GM18499 (cell line): ENCODE results near the gene LIMS2.

Source experiments
- ATAC-seq: cut with Tn5 transposase; IDR thresholded peaks from one replicate; pipeline ENCODE4 v1.9.1; 2021; ENCODE audit warnings: moderate number of reproducible peaks; ENCODE audit not compliant: insufficient read depth, unreplicated experiment

LIMS2 gene

GRCh38 chr2:127625572-127625951, 49.8 kb downstream of the LIMS2 start:
- no peak for ATAC-seq

GRCh38 chr2:127624756-127625571, 50.4 kb downstream of the LIMS2 start:
- no peak for ATAC-seq

GRCh38 chr2:127624320-127624755, 51.0 kb downstream of the LIMS2 start:
- ATAC-seq = no peak

- ATAC-seq = no peak
These were observed 51.7 kb downstream of the LIMS2 start for GRCh38 chr2:127623388-127624319.

GRCh38 chr2:127622561-127623387, 52.6 kb downstream of the LIMS2 start:
- ATAC-seq = no peak

- no peak for ATAC-seq
These were observed 53.3 kb downstream of the LIMS2 start for GRCh38 chr2:127621981-127622431.

GRCh38 chr2:127620866-127621265, 54.5 kb downstream of the LIMS2 start:
- no peak for ATAC-seq

- ATAC-seq = no peak
These were observed 55.2 kb downstream of the LIMS2 start for GRCh38 chr2:127619877-127620705.

GRCh38 chr2:127619203-127619590, 56.1 kb downstream of the LIMS2 start:
- no peak for ATAC-seq

GRCh38 chr2:127618551-127619202, 56.7 kb downstream of the LIMS2 start:
- no peak for ATAC-seq

GRCh38 chr2:127615511-127616166, 59.7 kb downstream of the LIMS2 start:
- no peak for ATAC-seq

GRCh38 chr2:127614731-127615130, 60.6 kb downstream of the LIMS2 start:
- no peak for ATAC-seq

GRCh38 chr2:127614246-127614645, 61.1 kb downstream of the LIMS2 start:
- no peak for ATAC-seq

GRCh38 chr2:127612111-127612822, 63.1 kb downstream of the LIMS2 start:
- ATAC-seq = no peak

GRCh38 chr2:127611076-127611925, 64.0 kb downstream of the LIMS2 start:
- ATAC-seq = no peak

- no peak for ATAC-seq
These were observed 64.8 kb downstream of the LIMS2 start for GRCh38 chr2:127610561-127610960.

GRCh38 chr2:127609818-127610217, 65.5 kb downstream of the LIMS2 start:
- ATAC-seq = no peak
